HCT116 (cell line): ENCODE measurements around the gene LSM4. TPM values are rescaled to one million over a fixed set of nuclear protein-coding genes. Genes with fewer than 3 reads are reported as not detected.

ENCODE experiments used
- ATAC-seq: fragments of 200-7000 bp; cut with Tn5 transposase; 2 replicates; pipeline ENCODE4 v1.9.1; 2020; ENCODE audit warnings: mild to moderate bottlenecking, moderate library complexity
- BruUV-seq: library from RNA; stranded (reverse); fragments of 400-500 nt; replicated peaks from 2 replicates; lab custom pipeline; 2021; lab: Mats Ljungman, UMichigan
- CTCF ChIA-PET: fragments of 300-600 bp; sonication (Branson Sonifier 250); formaldehyde crosslinking; loops from one replicate; lab custom pipeline; 2021; ENCODE audit warnings: antibody characterized with exemption; lab: Charles Lee
- POLR2A ChIA-PET: fragments of 300-600, 350-600 bp; sonication (Branson Sonifier 250); formaldehyde crosslinking; loops from one replicate; lab custom pipeline; 2021; ENCODE audit warnings: antibody characterized with exemption; lab: Charles Lee
- RAD21 ChIA-PET, 2 experiments: fragments of 300-600 bp; sonication (Branson Sonifier 250); formaldehyde crosslinking; loops; one replicate each; lab custom pipeline; 2023; ENCODE audit warnings: low total read pairs in 2 of 2; ENCODE audit not compliant: uncharacterized antibody in 2 of 2, unreplicated experiment in 2 of 2, low non-redundant PET in 1 of 2; lab: Charles Lee
- DNase-seq: peaks from one replicate; pipeline ENCODE4 v3.0.0-alpha.2; 2010; ENCODE audit warnings: low read depth, low spot score
- H2AFZ ChIP-seq: fragments of 200-600 bp; shearing (Covaris generic), sonication (generic); 2 replicates; pipeline ENCODE4 v1.6.1; 2017; ENCODE audit warnings: low read depth, mixed run types, mixed read lengths, antibody characterized with exemption, low read length; ENCODE audit not compliant: poor library complexity, severe bottlenecking
- H3K27ac ChIP-seq: 2 replicates; pipeline ENCODE4 v1.5.1; 2012; ENCODE audit warnings: low read depth, low read length
- H3K27me3 ChIP-seq: fragments of 200-600 bp; sonication (generic); 2 replicates; pipeline ENCODE4 v1.6.1; 2016; ENCODE audit warnings: mixed run types, low read length, mixed read lengths; ENCODE audit not compliant: insufficient read depth
- H3K36me3 ChIP-seq, 2 experiments: fragments of 200-500 bp in 1 of 2; fragments of 200-600 bp in 1 of 2; sonication (Bioruptor generic) in 1 of 2; sonication (generic) in 1 of 2; 2 replicates each; pipeline versions ENCODE4 v1.5.1 to v1.6.1; 2014 to 2016; ENCODE audit warnings: low read length in 2 of 2, inconsistent platforms in 1 of 2, mixed read lengths in 1 of 2, mixed run types in 1 of 2; ENCODE audit not compliant: insufficient read depth in 2 of 2, control insufficient read depth in 1 of 2
- H3K4me1 ChIP-seq, 2 experiments: fragments of 200-600 bp in 1 of 2; sonication (generic) in 1 of 2; 2 replicates each; pipeline versions ENCODE4 v1.5.1 to v1.6.1; 2012 to 2017; ENCODE audit warnings: low read length in 2 of 2, inconsistent platforms in 1 of 2, mild to moderate bottlenecking in 1 of 2, mixed read lengths in 1 of 2, mixed run types in 1 of 2, moderate library complexity in 1 of 2; ENCODE audit not compliant: insufficient read depth in 2 of 2, control insufficient read depth in 1 of 2
- H3K4me2 ChIP-seq: fragments of 200-600 bp; sonication (generic); 2 replicates; pipeline ENCODE4 v1.6.1; 2017; ENCODE audit warnings: mixed run types, low read length, mixed read lengths
- H3K4me3 ChIP-seq, 2 experiments: fragments of 200-600 bp in 1 of 2; sonication (generic) in 1 of 2; replicated peaks in 1 of 2; 2 replicates each; pipeline ENCODE4 v1.5.1; 2011 to 2016; ENCODE audit warnings: low read length in 2 of 2, control low read depth in 1 of 2, low read depth in 1 of 2, mild to moderate bottlenecking in 1 of 2, mixed read lengths in 1 of 2, mixed run types in 1 of 2
- H3K79me2 ChIP-seq: fragments of 200-600 bp; sonication (generic); 2 replicates; pipeline ENCODE4 v1.6.1; 2017; ENCODE audit warnings: mild to moderate bottlenecking, mixed run types, low read length, moderate library complexity, mixed read lengths; ENCODE audit not compliant: insufficient read depth
- H3K9ac ChIP-seq: fragments of 200-600 bp; sonication (generic); 2 replicates; pipeline ENCODE4 v1.6.1; 2016; ENCODE audit warnings: low read length, mixed read lengths
- H3K9me2 ChIP-seq: fragments of 200-600 bp; sonication (generic), shearing (Covaris generic); 2 replicates; pipeline ENCODE4 v1.6.1; 2017; ENCODE audit warnings: mixed run types, mild to moderate bottlenecking, moderate library complexity; ENCODE audit not compliant: insufficient read depth
- H3K9me3 ChIP-seq, 2 experiments: fragments of 200-500 bp in 1 of 2; fragments of 200-600 bp in 1 of 2; sonication (Bioruptor generic) in 1 of 2; sonication (generic) in 1 of 2; 2 replicates each; pipeline ENCODE4 v1.6.1; 2014 to 2017; ENCODE audit warnings: low read length in 2 of 2, mixed read lengths in 2 of 2, inconsistent platforms in 1 of 2, low read depth in 1 of 2, mild to moderate bottlenecking in 1 of 2, mixed run types in 1 of 2, moderate library complexity in 1 of 2; ENCODE audit not compliant: control insufficient read depth in 1 of 2, insufficient read depth in 1 of 2
- H4K20me1 ChIP-seq: fragments of 200-600 bp; sonication (generic), shearing (Covaris generic); 2 replicates; pipeline ENCODE4 v1.6.1; 2017; ENCODE audit warnings: mixed run types, mild to moderate bottlenecking, moderate library complexity; ENCODE audit not compliant: insufficient read depth
- ATF3 ChIP-seq: IDR thresholded peaks from 2 replicates; pipeline ENCODE4 v1.6.1; 2012
- CEBPB ChIP-seq: IDR thresholded peaks from 2 replicates; pipeline ENCODE4 v1.6.1; 2012; ENCODE audit warnings: low read depth
- POLR2AphosphoS5 ChIP-seq: IDR thresholded peaks from 2 replicates; pipeline ENCODE4 v1.6.1; 2011; ENCODE audit warnings: mild to moderate bottlenecking, low read depth, low read length, moderate library complexity
- RAD21 ChIP-seq: IDR thresholded peaks from 2 replicates; pipeline ENCODE4 v1.6.1; 2012; ENCODE audit warnings: low read depth, mild to moderate bottlenecking
- intact Hi-C: fragments of 100-400 bp; cut with micrococcal nuclease; formaldehyde crosslinking; loops from 2 replicates; pipeline ENCODE4 v1.10.0; 2022
- total RNA-seq: library from RNA; stranded (reverse); gene quantifications from one replicate; pipeline ENCODE4 v1.2.1, GENCODE V29; 2021; ENCODE audit not compliant: unreplicated experiment

LSM4 gene
- total RNA-seq, 1 experiment from 2014 or later, result 400 TPM

GRCh38 chr19:18308051-18308947 is 14.6 kb downstream of the LSM4 start:
- H3K9me2 ChIP-seq, result no peaks in the 10 kb centered on the region
- peaks cover 21 to 30% of the 10 kb centered on the region in 2 experiments for H3K4me1 ChIP-seq
- H3K4me3 ChIP-seq, result no peak overlapping the region
- BruUV-seq, result no TSS peak
- H3K4me2 ChIP-seq, result no peak overlapping the region
- H3K36me3 ChIP-seq, result peaks cover 15 to 53% of the 10 kb centered on the region in 2 experiments; a peak in 3 of 4 replicates
- ATAC-seq (no peak), DNase-seq (no peak)
- RAD21 ChIA-PET, result no interaction called here
- POLR2A ChIA-PET, result no interaction called here
- no peaks in the 10 kb centered on the region for H3K9me3 ChIP-seq
- TF ChIP-seq POLR2AphosphoS5 (0 out of 2 replicates have a peak, but pooled peaks have one; percentile 22), CEBPB (no peak)
- intact Hi-C loops, result no loop called here
- H2AFZ ChIP-seq, result no peak overlapping the region
- no peak overlapping the region for H3K9ac ChIP-seq
- no peaks in the 10 kb centered on the region for H4K20me1 ChIP-seq
- H3K27me3 ChIP-seq, result no peaks in the 10 kb centered on the region
- H3K27ac ChIP-seq, result peak overlapping the region; percentile 42; the same call in 1 of the 2 replicates
- CTCF ChIA-PET, result interaction anchor here (1.0 kb wide), 1 partner anchor 29 kb away, joined by 5 read pairs; no protein-coding TSS in a partner anchor
- H3K79me2 ChIP-seq, result peaks cover 14% of the 10 kb centered on the region; the same call in 1 of the 2 replicates

GRCh38 chr19:18307271-18307681 is 15.6 kb downstream of the LSM4 start:
- ChIA-PET CTCF (no interaction called here), RAD21 (no interaction called here), POLR2A (interaction anchor here (0.7 kb wide), 1 partner anchor 26 kb away, joined by 3 read pairs; the partner anchor contains the start of gene JUND)
- H2AFZ ChIP-seq, result no peak overlapping the region
- H3K9me3 ChIP-seq, result no peaks in the 10 kb centered on the region
- intact Hi-C loops, result no loop called here
- H3K4me2 ChIP-seq, result no peak overlapping the region
- ATAC-seq (no peak), DNase-seq (no peak)
- H3K9me2 ChIP-seq, result no peaks in the 10 kb centered on the region
- peaks cover 31 to 40% of the 10 kb centered on the region in 2 experiments for H3K4me1 ChIP-seq
- H4K20me1 ChIP-seq, result no peaks in the 10 kb centered on the region
- peaks cover 4% of the 10 kb centered on the region; the same call in 1 of the 2 replicates for H3K79me2 ChIP-seq
- H3K9ac ChIP-seq, result no peak overlapping the region
- TF ChIP-seq RAD21 (no peak), ATF3 (no peak)
- H3K4me3 ChIP-seq, result no peak overlapping the region
- no peaks in the 10 kb centered on the region for H3K27me3 ChIP-seq
- peaks cover 15 to 44% of the 10 kb centered on the region in 2 experiments; a peak in 3 of 4 replicates for H3K36me3 ChIP-seq
- peak overlapping the region; percentile 27; the same call in 1 of the 2 replicates for H3K27ac ChIP-seq
- no TSS peak for BruUV-seq
